ENCODE measurements around the gene REXO5.
"Not testable (repeated sequence)": the region's sequence is repeated elsewhere in the genome, so short reads cannot be mapped to it uniquely, and the experiment has no call there.

- TF ChIP-seq, protein P1, sequence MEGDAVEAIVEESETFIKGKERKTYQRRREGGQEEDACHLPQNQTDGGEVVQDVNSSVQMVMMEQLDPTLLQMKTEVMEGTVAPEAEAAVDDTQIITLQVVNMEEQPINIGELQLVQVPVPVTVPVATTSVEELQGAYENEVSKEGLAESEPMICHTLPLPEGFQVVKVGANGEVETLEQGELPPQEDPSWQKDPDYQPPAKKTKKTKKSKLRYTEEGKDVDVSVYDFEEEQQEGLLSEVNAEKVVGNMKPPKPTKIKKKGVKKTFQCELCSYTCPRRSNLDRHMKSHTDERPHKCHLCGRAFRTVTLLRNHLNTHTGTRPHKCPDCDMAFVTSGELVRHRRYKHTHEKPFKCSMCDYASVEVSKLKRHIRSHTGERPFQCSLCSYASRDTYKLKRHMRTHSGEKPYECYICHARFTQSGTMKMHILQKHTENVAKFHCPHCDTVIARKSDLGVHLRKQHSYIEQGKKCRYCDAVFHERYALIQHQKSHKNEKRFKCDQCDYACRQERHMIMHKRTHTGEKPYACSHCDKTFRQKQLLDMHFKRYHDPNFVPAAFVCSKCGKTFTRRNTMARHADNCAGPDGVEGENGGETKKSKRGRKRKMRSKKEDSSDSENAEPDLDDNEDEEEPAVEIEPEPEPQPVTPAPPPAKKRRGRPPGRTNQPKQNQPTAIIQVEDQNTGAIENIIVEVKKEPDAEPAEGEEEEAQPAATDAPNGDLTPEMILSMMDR (IDR thresholded peaks at IDR 0.05): not testable (repeated sequence)
- not testable (repeated sequence) for TF ChIP-seq POLR2A (IDR thresholded peaks at IDR 0.05)
These were observed 58.0 kb downstream of the REXO5 start for GRCh38 chr16:20864376-20864775.
